Omental fat pad (tissue), 4 donors: ENCODE data around the gene OSBPL8. TPM values are rescaled to one million over a fixed set of nuclear protein-coding genes. Genes with fewer than 3 reads are reported as not detected.

Source experiments
- ATAC-seq: fragments of 150-250 bp; one replicate; pipeline ENCODE4 v1.9.1; 2016; ENCODE audit warnings: mild to moderate bottlenecking, moderate library complexity; ENCODE audit not compliant: low FRiP score
- DNase-seq: peaks from one replicate; pipeline ENCODE4 v3.0.0-alpha.2; 2019; ENCODE audit warnings: low spot score
- total RNA-seq, 4 donors: library from RNA; depleted of rRNA; stranded (reverse); fragments of >200 nt; gene quantifications; one replicate each; pipeline ENCODE4 v1.1.0, GENCODE V29; 2016
- TF ChIP-seq, protein P1 (sequence below), 3 donors: fragments of 450-650 bp; IDR thresholded peaks; one replicate each; pipeline ENCODE4 v1.5.1; 2016 to 2017; ENCODE audit warnings: antibody characterized with exemption in 3 of 3, mild to moderate bottlenecking in 3 of 3, moderate library complexity in 2 of 3

Gene OSBPL8
- total RNA-seq, 4 donors from 2014 or later = 52.6 to 76.8 (median 65.2) TPM

- ATAC-seq (peak; percentile 97), DNase-seq (peak; percentile 61)
- TF ChIP-seq, protein P1, sequence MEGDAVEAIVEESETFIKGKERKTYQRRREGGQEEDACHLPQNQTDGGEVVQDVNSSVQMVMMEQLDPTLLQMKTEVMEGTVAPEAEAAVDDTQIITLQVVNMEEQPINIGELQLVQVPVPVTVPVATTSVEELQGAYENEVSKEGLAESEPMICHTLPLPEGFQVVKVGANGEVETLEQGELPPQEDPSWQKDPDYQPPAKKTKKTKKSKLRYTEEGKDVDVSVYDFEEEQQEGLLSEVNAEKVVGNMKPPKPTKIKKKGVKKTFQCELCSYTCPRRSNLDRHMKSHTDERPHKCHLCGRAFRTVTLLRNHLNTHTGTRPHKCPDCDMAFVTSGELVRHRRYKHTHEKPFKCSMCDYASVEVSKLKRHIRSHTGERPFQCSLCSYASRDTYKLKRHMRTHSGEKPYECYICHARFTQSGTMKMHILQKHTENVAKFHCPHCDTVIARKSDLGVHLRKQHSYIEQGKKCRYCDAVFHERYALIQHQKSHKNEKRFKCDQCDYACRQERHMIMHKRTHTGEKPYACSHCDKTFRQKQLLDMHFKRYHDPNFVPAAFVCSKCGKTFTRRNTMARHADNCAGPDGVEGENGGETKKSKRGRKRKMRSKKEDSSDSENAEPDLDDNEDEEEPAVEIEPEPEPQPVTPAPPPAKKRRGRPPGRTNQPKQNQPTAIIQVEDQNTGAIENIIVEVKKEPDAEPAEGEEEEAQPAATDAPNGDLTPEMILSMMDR (IDR thresholded peaks at IDR 0.05) = peak in 1 of 3 donors; percentile 7
These were observed 211.3 kb downstream of the OSBPL8 start, which contains the start of gene BBS10 for GRCh38 chr12:76348079-76348901. Gene BBS10 (minus strand): TSS chr12:76348415. CDS start chr12:76348358, 57 bp downstream.

GRCh38 chr12:76346798-76347420 lies 212.7 kb downstream of the OSBPL8 start:
- ATAC-seq (no peak), DNase-seq (no peak)
- TF ChIP-seq, protein P1 (IDR thresholded peaks at IDR 0.05) = no peak

DNA sequence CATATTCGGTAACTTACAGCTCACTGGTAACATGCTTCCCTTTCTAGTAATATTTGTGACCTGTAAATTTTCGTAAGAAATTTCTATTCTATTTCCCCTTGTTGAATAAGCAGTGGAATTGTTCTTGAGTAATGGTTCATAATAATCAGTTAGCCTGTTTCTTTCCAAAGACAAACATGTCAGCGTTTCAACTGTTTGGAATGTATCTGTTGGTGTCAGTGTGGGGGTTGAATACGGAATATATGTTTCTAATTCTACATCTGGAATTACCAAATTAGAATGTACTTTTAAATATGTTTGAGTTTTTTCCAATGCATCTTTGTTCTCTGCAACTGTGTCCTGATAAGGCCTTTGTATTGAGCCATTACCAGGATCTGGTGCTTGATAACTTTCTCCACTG lies 213.3 kb downstream of the OSBPL8 start:
- ATAC-seq (no peak), DNase-seq (no peak)
- TF ChIP-seq, protein P1 (IDR thresholded peaks at IDR 0.05) = no peak

DNA sequence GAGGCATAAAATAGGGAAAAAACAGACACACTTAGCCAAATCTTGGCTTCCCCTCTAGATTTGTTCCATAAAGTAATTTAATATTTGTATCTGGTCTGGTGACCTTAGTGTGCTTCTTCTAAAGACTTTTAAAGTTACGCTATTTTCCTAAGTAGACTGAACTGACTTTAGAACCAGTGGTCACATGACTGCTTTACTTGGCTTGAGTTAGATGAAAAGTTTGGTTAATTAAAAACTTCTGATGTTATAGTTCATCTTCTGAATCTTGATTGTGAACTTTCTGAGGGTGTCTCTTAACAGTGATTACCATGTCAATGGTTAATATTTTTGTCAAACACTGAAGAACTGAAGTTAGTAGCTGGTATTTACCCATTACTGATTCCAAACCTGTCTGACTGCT lies 214.0 kb downstream of the OSBPL8 start:
- TF ChIP-seq, protein P1 (IDR thresholded peaks at IDR 0.05) = no peak
- ATAC-seq = no peak
- DNase-seq = no peak

DNA sequence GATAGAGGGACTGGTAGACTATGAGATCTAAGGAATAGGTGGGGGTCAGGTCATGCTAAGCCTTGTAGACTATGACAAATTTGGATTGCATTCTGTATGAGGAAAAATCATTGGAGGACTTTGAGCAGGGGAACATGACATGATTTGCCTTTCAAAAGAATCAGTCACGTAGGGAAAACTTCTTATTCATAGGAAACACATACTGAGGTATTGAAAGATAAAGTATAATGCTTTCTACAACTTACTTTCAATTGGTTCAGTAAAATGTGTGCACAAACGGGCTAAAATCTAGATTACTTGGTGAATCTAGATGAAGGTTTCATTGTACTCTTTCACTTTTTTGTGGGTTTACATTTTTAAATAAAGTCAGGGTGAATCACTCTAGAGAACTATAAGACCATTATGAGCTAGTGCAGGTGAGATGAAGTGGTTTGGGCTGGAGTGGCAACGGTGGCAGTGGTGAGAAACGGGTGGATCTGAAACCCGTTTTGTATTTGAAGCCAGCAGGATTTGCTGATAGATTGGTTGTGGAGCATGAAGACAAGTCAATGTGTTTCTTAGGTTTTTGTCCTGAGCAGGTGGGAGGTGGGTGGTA lies 218.0 kb downstream of the OSBPL8 start:
- TF ChIP-seq, protein P1 (IDR thresholded peaks at IDR 0.05) = no peak
- DNase-seq = no peak
- ATAC-seq = no peak

GRCh38 chr12:76340680-76341435 lies 218.7 kb downstream of the OSBPL8 start:
- no peak for DNase-seq
- no peak for ATAC-seq
- TF ChIP-seq, protein P1 (IDR thresholded peaks at IDR 0.05) = no peak
